HEK293 (cell line): Measurements from ENCODE around the gene STAT2.
"Not testable (repeated sequence)": the region's sequence is repeated elsewhere in the genome, so short reads cannot be mapped to it uniquely, and the experiment has no call there.

Experiments
- CTCF ChIA-PET: fragments of 350-600 bp; formaldehyde crosslinking; extraction: SDS; loops from one replicate; lab custom pipeline; 2021; ENCODE audit warnings: antibody characterized with exemption; lab: Yijun Ruan, JAX
- POLR2A ChIA-PET: fragments of 300-600 bp; formaldehyde crosslinking; extraction: SDS; loops from one replicate; lab custom pipeline; 2020; ENCODE audit warnings: antibody characterized with exemption, inconsistent platforms; lab: Yijun Ruan, JAX
- H3K27ac ChIP-seq: fragments of 200-500 bp; sonication (Bioruptor generic); 2 replicates; pipeline ENCODE4 v1.5.1; 2014; ENCODE audit warnings: low read depth, low read length, control low read depth, inconsistent platforms; ENCODE audit errors: extremely low read depth
- H3K36me3 ChIP-seq, 2 experiments: fragments of 200-500 bp in 1 of 2; sonication (Bioruptor generic) in 1 of 2; 1 replicate in 1 of 2; 2 replicates in 1 of 2; pipeline ENCODE4 v1.5.1; 2014 to 2017; ENCODE audit warnings: inconsistent platforms in 2 of 2, low read length in 2 of 2; ENCODE audit not compliant: control insufficient read depth in 2 of 2, insufficient read depth in 1 of 2
- H3K4me1 ChIP-seq: fragments of 200-500 bp; sonication (Bioruptor generic); 2 replicates; pipeline ENCODE4 v1.5.1; 2014; ENCODE audit warnings: mild to moderate bottlenecking, low read length, inconsistent platforms; ENCODE audit not compliant: control insufficient read depth, insufficient read depth
- H3K4me3 ChIP-seq: 2 replicates; pipeline ENCODE4 v1.5.1; 2011; ENCODE audit warnings: low read depth, mild to moderate bottlenecking, control low read depth, low read length, moderate library complexity
- H3K9me3 ChIP-seq: fragments of 200-500 bp; sonication (Bioruptor generic); 2 replicates; pipeline ENCODE4 v1.5.1; 2014; ENCODE audit warnings: low read depth, low read length, inconsistent platforms; ENCODE audit not compliant: control insufficient read depth, insufficient read depth
- AEBP2 ChIP-seq: fragments of 450-650 bp; formaldehyde crosslinking; IDR thresholded peaks from 2 replicates; pipeline ENCODE4 v1.5.1; 2016; ENCODE audit warnings: missing biosample characterization, missing genetic modification characterization, borderline replicate concordance
- GLIS1 ChIP-seq: fragments of 450-650 bp; formaldehyde crosslinking; IDR thresholded peaks from 2 replicates; pipeline ENCODE4 v1.5.1; 2016; ENCODE audit warnings: missing biosample characterization, missing genetic modification characterization
- MYNN ChIP-seq: fragments of 450-650 bp; formaldehyde crosslinking; IDR thresholded peaks from 2 replicates; pipeline ENCODE4 v1.5.1; 2016; ENCODE audit warnings: missing biosample characterization, missing genetic modification characterization, borderline replicate concordance
- SETDB1 ChIP-seq: IDR thresholded peaks from one replicate; pipeline ENCODE4 v1.6.1; 2017; ENCODE audit warnings: mild to moderate bottlenecking, low read length, moderate library complexity, mixed read lengths; ENCODE audit not compliant: insufficient read length
- ZBTB44 ChIP-seq: fragments of 450-650 bp; IDR thresholded peaks from 2 replicates; pipeline ENCODE4 v1.5.1; 2018; ENCODE audit warnings: missing biosample characterization, mild to moderate bottlenecking, missing genetic modification characterization
- ZFP37 ChIP-seq: fragments of 450-650 bp; formaldehyde crosslinking; IDR thresholded peaks from 2 replicates; pipeline ENCODE4 v1.5.1; 2016; ENCODE audit warnings: missing biosample characterization, missing genetic modification characterization
- ZNF148 ChIP-seq: fragments of 450-650 bp; formaldehyde crosslinking; IDR thresholded peaks from 2 replicates; pipeline ENCODE4 v1.5.0; 2017; ENCODE audit warnings: missing biosample characterization, missing genetic modification characterization, borderline replicate concordance
- ZNF157 ChIP-seq: fragments of 450-650 bp; formaldehyde crosslinking; IDR thresholded peaks from 2 replicates; pipeline ENCODE4 v1.5.1; 2016; ENCODE audit warnings: missing biosample characterization, missing genetic modification characterization
- ZNF311 ChIP-seq: fragments of 450-650 bp; formaldehyde crosslinking; IDR thresholded peaks from 2 replicates; pipeline ENCODE4 v1.5.1; 2017; ENCODE audit warnings: missing biosample characterization, missing genetic modification characterization, borderline replicate concordance
- ZNF350 ChIP-seq: fragments of 450-650 bp; formaldehyde crosslinking; IDR thresholded peaks from 2 replicates; pipeline ENCODE4 v1.5.0; 2017; ENCODE audit warnings: missing biosample characterization, mild to moderate bottlenecking, missing genetic modification characterization
- ZNF433 ChIP-seq: fragments of 450-650 bp; formaldehyde crosslinking; IDR thresholded peaks from 2 replicates; pipeline ENCODE4 v1.5.1; 2016; ENCODE audit warnings: missing biosample characterization, missing genetic modification characterization, low read depth

STAT2 gene

GRCh38 chr12:56348776-56349175 is 11.1 kb downstream of the STAT2 start:
- no peaks in the 10 kb centered on the region for H3K9me3 ChIP-seq
- ChIA-PET CTCF (interaction anchor here (0.7 to 1.2 kb wide), 4 partner anchors 10 to 115 kb away, joined by 3 to 5 read pairs (median 3); partner anchors contain the start of genes IL23A and PAN2), POLR2A (interaction anchor here (2.0 kb wide), 1 partner anchor 11 kb away, joined by 9 read pairs; the partner anchor contains the start of gene STAT2)
- no peaks in the 10 kb centered on the region for H3K4me1 ChIP-seq
- H3K36me3 ChIP-seq = peaks cover 33 to 75% of the 10 kb centered on the region in 2 experiments
- H3K27ac ChIP-seq = no peak overlapping the region
- TF ChIP-seq ZFP37 (tag by site-specific recombination) = no peak
- TF ChIP-seq ZBTB44 = no peak
- TF ChIP-seq ZNF433 (tag by site-specific recombination) = no peak
- no peak for TF ChIP-seq SETDB1
- TF ChIP-seq GLIS1 (tag by site-specific recombination) = peak; percentile 50; the same call in 1 of the 2 replicates
- no peak for TF ChIP-seq ZNF148
- TF ChIP-seq MYNN (tag by site-specific recombination) = no peak
- TF ChIP-seq AEBP2 (tag by site-specific recombination) = no peak
- no peak for TF ChIP-seq ZNF350 (tag by site-specific recombination)
- no peak overlapping the region for H3K4me3 ChIP-seq

- not testable (repeated sequence) for H3K4me3 ChIP-seq, H3K27ac ChIP-seq, H3K4me1 ChIP-seq, H3K9me3 ChIP-seq
- ChIA-PET POLR2A (interaction anchor here (0.6 to 1.2 kb wide), 2 partner anchors 13 to 100 kb away, joined by 4 to 5 read pairs; partner anchors contain the start of gene STAT2), CTCF (interaction anchor here (0.6 to 1.1 kb wide), 3 partner anchors 13 to 600 kb away, joined by 3 to 6 read pairs (median 4); partner anchors contain the start of gene STAT2)
- peaks cover 22 to 80% of the 10 kb centered on the region in 2 experiments for H3K36me3 ChIP-seq
Measured at GRCh38 chr12:56347255-56347654, 12.7 kb downstream of the STAT2 start.

GRCh38 chr12:56346675-56347074 is 13.2 kb downstream of the STAT2 start:
- H3K36me3 ChIP-seq = peaks cover 16 to 79% of the 10 kb centered on the region in 2 experiments
- ChIA-PET CTCF (interaction anchor here (0.6 to 1.1 kb wide), 5 partner anchors 13 to 600 kb away, joined by 3 to 5 read pairs (median 4); partner anchors contain the start of genes PAN2 and STAT2), POLR2A (interaction anchor here (1.2 kb wide), 1 partner anchor 14 kb away, joined by 4 read pairs; the partner anchor contains the start of gene STAT2)
- H3K9me3 ChIP-seq = no peaks in the 10 kb centered on the region
- no peak overlapping the region for H3K4me3 ChIP-seq
- no peak overlapping the region for H3K27ac ChIP-seq
- no peaks in the 10 kb centered on the region for H3K4me1 ChIP-seq
- no peak for TF ChIP-seq ZNF311 (tag by site-specific recombination)
- TF ChIP-seq ZNF157 (tag by site-specific recombination) = no peak
